GM23338 (cell line): Measurements from ENCODE around the gene BRF1. TPM values are rescaled to one million over a fixed set of nuclear protein-coding genes. Genes with fewer than 3 reads are reported as not detected.

Experiments used
- ATAC-seq: fragments of 200-7000 bp; cut with Tn5 transposase; 3 replicates; pipeline ENCODE4 v1.9.1; 2020
- DNase-seq: peaks from one replicate; pipeline ENCODE4 v3.0.0-alpha.2; 2015; ENCODE audit warnings: low spot score
- H2AFZ ChIP-seq: fragments of 200-600 bp; sonication (generic); 2 replicates; pipeline ENCODE4 v1.8.0; 2016; ENCODE audit warnings: antibody characterized with exemption, mild to moderate bottlenecking, moderate library complexity
- H3F3A ChIP-seq: fragments of 200-600 bp; sonication (generic); replicated peaks from 2 replicates; pipeline ENCODE4 v1.8.0; 2017; ENCODE audit warnings: antibody characterized with exemption, mixed run types, low read depth
- H3K27ac ChIP-seq: fragments of 200-600 bp; sonication (generic); 2 replicates; pipeline ENCODE4 v1.6.1; 2016; ENCODE audit warnings: low read depth
- H3K27me3 ChIP-seq: fragments of 200-600 bp; sonication (generic); 2 replicates; pipeline ENCODE4 v1.8.0; 2016; ENCODE audit warnings: mild to moderate bottlenecking, mixed run types, moderate library complexity; ENCODE audit not compliant: insufficient read depth
- H3K36me3 ChIP-seq: fragments of 200-600 bp; sonication (generic); 2 replicates; pipeline ENCODE4 v1.8.0; 2016; ENCODE audit warnings: mild to moderate bottlenecking; ENCODE audit not compliant: insufficient read depth
- H3K4me1 ChIP-seq: fragments of 200-600 bp; sonication (generic); 2 replicates; pipeline ENCODE4 v1.8.0; 2016; ENCODE audit warnings: mild to moderate bottlenecking, moderate library complexity; ENCODE audit not compliant: insufficient read depth
- H3K4me2 ChIP-seq: fragments of 200-600 bp; sonication (generic); 2 replicates; pipeline ENCODE4 v1.7.1; 2017; ENCODE audit warnings: mixed run types
- H3K4me3 ChIP-seq: fragments of 200-600 bp; sonication (generic); 2 replicates; pipeline ENCODE4 v1.6.1; 2016; ENCODE audit warnings: mixed run types
- H3K79me2 ChIP-seq: fragments of 200-600 bp; sonication (generic); replicated peaks from 2 replicates; pipeline ENCODE4 v1.8.0; 2017; ENCODE audit warnings: mild to moderate bottlenecking; ENCODE audit not compliant: insufficient read depth
- H3K9me2 ChIP-seq: fragments of 200-600 bp; sonication (generic); 2 replicates; pipeline ENCODE4 v1.8.0; 2017; ENCODE audit not compliant: insufficient read depth
- H4K20me1 ChIP-seq: fragments of 200-600 bp; sonication (generic); replicated peaks from 2 replicates; pipeline ENCODE4 v1.8.0; 2017; ENCODE audit warnings: mild to moderate bottlenecking; ENCODE audit not compliant: insufficient read depth
- H3K27ac Mint-ChIP-seq: 2 replicates; pipeline ENCODE4 v1.8.0; 2020; ENCODE audit warnings: inconsistent platforms, mild to moderate bottlenecking, moderate library complexity, mixed read lengths
- H3K27me3 Mint-ChIP-seq: 3 replicates; pipeline ENCODE4 v1.8.0; 2022; ENCODE audit warnings: low read depth, mild to moderate bottlenecking, moderate library complexity, mixed read lengths, inconsistent platforms; ENCODE audit not compliant: insufficient read depth, poor library complexity
- H3K36me3 Mint-ChIP-seq: 3 replicates; pipeline ENCODE4 v1.8.0; 2021; ENCODE audit warnings: low read depth, mild to moderate bottlenecking, inconsistent platforms, moderate library complexity, mixed read lengths
- H3K4me1 Mint-ChIP-seq: 3 replicates; pipeline ENCODE4 v1.8.0; 2020; ENCODE audit warnings: mild to moderate bottlenecking, inconsistent platforms, mixed read lengths
- H3K4me3 Mint-ChIP-seq: 3 replicates; pipeline ENCODE4 v1.8.0; 2021; ENCODE audit warnings: moderate library complexity, mild to moderate bottlenecking, inconsistent platforms, mixed read lengths
- H3K9me3 Mint-ChIP-seq: 3 replicates; pipeline ENCODE4 v1.8.0; 2020; ENCODE audit warnings: moderate library complexity, mild to moderate bottlenecking, inconsistent platforms, mixed read lengths
- CTCF ChIP-seq, 2 experiments: fragments of 200-600 bp in 1 of 2; sonication (generic) in 1 of 2; conservative IDR thresholded peaks; 2 replicates each; pipeline versions ENCODE4 v1.5.1 to v1.6.1; 2016 to 2017; ENCODE audit warnings: antibody characterized with exemption in 2 of 2, low read depth in 2 of 2, mild to moderate bottlenecking in 2 of 2, moderate library complexity in 1 of 2
- JUNB ChIP-seq: IDR thresholded peaks from one replicate; pipeline ENCODE4 v1.6.1; 2016; ENCODE audit warnings: antibody characterized with exemption; ENCODE audit not compliant: unreplicated experiment
- POLR2AphosphoS5 ChIP-seq: IDR thresholded peaks from 2 replicates; pipeline ENCODE4 v1.6.1; 2016; ENCODE audit warnings: antibody characterized with exemption, low read depth
- STAT1 ChIP-seq: IDR thresholded peaks from one replicate; pipeline ENCODE4 v1.6.1; 2016; ENCODE audit warnings: antibody characterized with exemption; ENCODE audit not compliant: unreplicated experiment
- polyA plus RNA-seq: library from polyadenylated mRNA; unstranded; fragments of >200 nt; fragmentation: Nextera tagmentation; extraction: Ambion mirVana; gene quantifications from 2 replicates; pipeline ENCODE4 v1.2.1, GENCODE V29; 2016
- total RNA-seq: library from RNA; depleted of rRNA; stranded (reverse); fragments of >200 nt; shearing (Covaris generic); gene quantifications from 2 replicates; pipeline ENCODE4 v1.2.3, GENCODE V29; 2014
- TF ChIP-seq, protein P1 (sequence below): IDR thresholded peaks from one replicate; pipeline ENCODE4 v1.6.1; 2018; ENCODE audit warnings: antibody characterized with exemption; ENCODE audit not compliant: unreplicated experiment

The BRF1 gene
- total and polyA plus RNA-seq, 2 experiments from 2014 or later: 8.6 to 29.9 TPM

- TF ChIP-seq CTCF (conservative IDR thresholded peaks at IDR 0.05; ENCODE audit: low read depth in 2 of 2) (no peak), STAT1 (no peak), JUNB (no peak), POLR2AphosphoS5 (no peak)
- TF ChIP-seq, protein P1, sequence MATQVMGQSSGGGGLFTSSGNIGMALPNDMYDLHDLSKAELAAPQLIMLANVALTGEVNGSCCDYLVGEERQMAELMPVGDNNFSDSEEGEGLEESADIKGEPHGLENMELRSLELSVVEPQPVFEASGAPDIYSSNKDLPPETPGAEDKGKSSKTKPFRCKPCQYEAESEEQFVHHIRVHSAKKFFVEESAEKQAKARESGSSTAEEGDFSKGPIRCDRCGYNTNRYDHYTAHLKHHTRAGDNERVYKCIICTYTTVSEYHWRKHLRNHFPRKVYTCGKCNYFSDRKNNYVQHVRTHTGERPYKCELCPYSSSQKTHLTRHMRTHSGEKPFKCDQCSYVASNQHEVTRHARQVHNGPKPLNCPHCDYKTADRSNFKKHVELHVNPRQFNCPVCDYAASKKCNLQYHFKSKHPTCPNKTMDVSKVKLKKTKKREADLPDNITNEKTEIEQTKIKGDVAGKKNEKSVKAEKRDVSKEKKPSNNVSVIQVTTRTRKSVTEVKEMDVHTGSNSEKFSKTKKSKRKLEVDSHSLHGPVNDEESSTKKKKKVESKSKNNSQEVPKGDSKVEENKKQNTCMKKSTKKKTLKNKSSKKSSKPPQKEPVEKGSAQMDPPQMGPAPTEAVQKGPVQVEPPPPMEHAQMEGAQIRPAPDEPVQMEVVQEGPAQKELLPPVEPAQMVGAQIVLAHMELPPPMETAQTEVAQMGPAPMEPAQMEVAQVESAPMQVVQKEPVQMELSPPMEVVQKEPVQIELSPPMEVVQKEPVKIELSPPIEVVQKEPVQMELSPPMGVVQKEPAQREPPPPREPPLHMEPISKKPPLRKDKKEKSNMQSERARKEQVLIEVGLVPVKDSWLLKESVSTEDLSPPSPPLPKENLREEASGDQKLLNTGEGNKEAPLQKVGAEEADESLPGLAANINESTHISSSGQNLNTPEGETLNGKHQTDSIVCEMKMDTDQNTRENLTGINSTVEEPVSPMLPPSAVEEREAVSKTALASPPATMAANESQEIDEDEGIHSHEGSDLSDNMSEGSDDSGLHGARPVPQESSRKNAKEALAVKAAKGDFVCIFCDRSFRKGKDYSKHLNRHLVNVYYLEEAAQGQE: no peak
These were observed 28.2 kb downstream of the BRF1 start (continued) for GRCh38 chr14:105272623-105273022.

GRCh38 chr14:105271224-105271890, 29.4 kb downstream of the BRF1 start:
- no peak overlapping the region for H2AFZ ChIP-seq
- peaks cover 5% of the 10 kb centered on the region for H3K27me3 Mint-ChIP-seq
- ATAC-seq: no peak

More at GRCh38 chr14:105271224-105271890, 29.4 kb downstream of the BRF1 start:
- no peaks in the 10 kb centered on the region for H3K9me3 Mint-ChIP-seq
- no peaks in the 10 kb centered on the region; the same call in 1 of the 3 replicates for H3K36me3 Mint-ChIP-seq
- no peak overlapping the region for H3K4me3 ChIP-seq
- H4K20me1 ChIP-seq: no peaks in the 10 kb centered on the region; the same call in 1 of the 2 replicates
- TF ChIP-seq STAT1: no peak
- TF ChIP-seq CTCF (conservative IDR thresholded peaks at IDR 0.05; ENCODE audit: low read depth in 2 of 2): peak in 1 of 2 experiments; percentile 23; a peak in 1 of 4 replicates
- no peak overlapping the region for H3K27ac ChIP-seq
- H3K79me2 ChIP-seq: no peaks in the 10 kb centered on the region; the same call in 1 of the 2 replicates
- H3F3A ChIP-seq: no peaks in the 10 kb centered on the region
- no peak overlapping the region for H3K27ac Mint-ChIP-seq
- no peaks in the 10 kb centered on the region for H3K36me3 ChIP-seq
- no peaks in the 10 kb centered on the region for H3K27me3 ChIP-seq
- H3K4me2 ChIP-seq: no peak overlapping the region
- no peak for DNase-seq
- peaks cover 3% of the 10 kb centered on the region; the same call in 2 of the 3 replicates for H3K4me1 Mint-ChIP-seq
- H3K4me1 ChIP-seq: no peaks in the 10 kb centered on the region
- no peaks in the 10 kb centered on the region for H3K9me2 ChIP-seq
- no peak overlapping the region for H3K4me3 Mint-ChIP-seq
